GM12872 (cell line): ENCODE results near the gene C10orf88.

Experiments
- TF ChIP-seq, protein P1 (sequence below): IDR thresholded peaks from 3 replicates; pipeline ENCODE4 v1.5.1; 2011; ENCODE audit warnings: low read depth, mild to moderate bottlenecking, low read length, moderate library complexity; ENCODE audit not compliant: insufficient read depth

Gene C10orf88

DNA sequence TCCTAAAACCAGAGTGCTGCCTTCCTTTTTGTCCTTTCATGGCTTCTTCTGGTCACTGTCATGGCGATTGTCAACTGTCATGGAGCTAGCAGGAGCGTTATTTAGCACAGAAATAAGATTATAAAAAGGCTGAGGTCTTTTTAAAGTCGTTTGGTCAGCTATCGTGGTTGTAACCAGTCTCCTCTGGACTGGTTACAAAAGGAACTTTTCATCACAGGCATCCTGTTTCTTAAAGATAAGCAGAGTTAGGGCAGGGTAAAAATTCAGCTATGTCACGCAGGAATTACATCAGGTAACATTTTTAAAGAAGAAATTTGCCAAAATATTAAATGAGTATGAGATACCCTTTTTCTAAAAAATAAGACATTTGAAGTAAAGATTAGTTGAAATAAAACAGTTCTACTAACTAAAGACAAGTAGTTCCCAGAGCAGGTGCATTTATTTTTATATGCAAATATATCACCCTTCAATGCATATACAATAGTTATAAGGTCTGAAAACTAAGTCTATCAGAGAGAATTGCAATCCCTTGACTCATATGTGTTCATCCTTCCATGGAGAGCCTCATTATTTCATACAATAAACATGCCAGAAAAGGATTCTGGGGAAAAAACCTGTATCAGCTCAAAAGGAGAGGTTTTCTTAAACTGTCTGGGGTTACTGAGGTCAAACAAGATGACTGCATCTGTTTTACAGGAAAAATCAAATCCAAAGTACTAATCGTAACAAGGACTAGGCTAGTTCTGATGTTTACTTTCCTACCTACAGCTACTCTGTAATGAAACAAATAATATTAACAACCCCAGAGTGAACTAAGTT is 22.7 kb downstream of the C10orf88 start:
- TF ChIP-seq, protein P1, sequence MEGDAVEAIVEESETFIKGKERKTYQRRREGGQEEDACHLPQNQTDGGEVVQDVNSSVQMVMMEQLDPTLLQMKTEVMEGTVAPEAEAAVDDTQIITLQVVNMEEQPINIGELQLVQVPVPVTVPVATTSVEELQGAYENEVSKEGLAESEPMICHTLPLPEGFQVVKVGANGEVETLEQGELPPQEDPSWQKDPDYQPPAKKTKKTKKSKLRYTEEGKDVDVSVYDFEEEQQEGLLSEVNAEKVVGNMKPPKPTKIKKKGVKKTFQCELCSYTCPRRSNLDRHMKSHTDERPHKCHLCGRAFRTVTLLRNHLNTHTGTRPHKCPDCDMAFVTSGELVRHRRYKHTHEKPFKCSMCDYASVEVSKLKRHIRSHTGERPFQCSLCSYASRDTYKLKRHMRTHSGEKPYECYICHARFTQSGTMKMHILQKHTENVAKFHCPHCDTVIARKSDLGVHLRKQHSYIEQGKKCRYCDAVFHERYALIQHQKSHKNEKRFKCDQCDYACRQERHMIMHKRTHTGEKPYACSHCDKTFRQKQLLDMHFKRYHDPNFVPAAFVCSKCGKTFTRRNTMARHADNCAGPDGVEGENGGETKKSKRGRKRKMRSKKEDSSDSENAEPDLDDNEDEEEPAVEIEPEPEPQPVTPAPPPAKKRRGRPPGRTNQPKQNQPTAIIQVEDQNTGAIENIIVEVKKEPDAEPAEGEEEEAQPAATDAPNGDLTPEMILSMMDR = no peak

DNA sequence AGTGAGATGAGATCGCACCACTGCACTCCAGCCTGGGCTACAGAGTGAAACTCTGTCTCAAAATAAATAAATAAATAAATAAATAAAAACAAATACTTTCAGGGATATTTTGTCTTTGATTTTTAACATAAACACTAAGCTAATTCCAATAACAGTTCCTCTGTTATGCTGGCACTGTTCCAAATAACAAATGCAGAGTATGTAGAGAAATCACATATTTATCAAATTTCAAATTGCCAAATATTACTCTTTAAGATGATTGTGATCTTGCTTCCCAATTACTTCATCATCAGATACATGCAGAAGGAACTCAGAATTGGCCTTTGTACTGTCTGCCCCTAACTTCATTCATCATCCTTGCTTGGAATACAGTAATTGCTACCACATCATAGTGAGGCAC is 23.9 kb downstream of the C10orf88 start:
- TF ChIP-seq, protein P1 = no peak

DNA sequence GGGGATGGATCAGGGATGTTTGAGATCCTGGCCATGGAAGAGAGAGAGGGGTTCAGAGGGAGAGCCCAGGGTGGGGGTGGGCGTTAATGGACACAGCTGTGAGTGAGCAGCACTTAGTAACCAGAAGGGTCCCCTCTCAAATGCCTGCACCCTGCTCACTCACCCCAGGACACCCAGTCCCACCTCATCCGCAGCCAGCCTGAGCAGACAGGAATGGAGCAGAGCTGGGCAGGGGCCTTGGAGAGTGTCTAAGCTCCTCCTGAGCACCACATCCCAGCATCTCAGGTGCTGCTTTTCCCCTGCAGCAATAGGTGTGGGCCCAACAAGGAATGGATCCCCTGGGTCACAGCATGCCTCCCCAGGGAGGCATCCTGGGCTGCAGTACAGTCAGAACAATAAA is 38.3 kb downstream of the C10orf88 start:
- TF ChIP-seq, protein P1 = no peak

DNA sequence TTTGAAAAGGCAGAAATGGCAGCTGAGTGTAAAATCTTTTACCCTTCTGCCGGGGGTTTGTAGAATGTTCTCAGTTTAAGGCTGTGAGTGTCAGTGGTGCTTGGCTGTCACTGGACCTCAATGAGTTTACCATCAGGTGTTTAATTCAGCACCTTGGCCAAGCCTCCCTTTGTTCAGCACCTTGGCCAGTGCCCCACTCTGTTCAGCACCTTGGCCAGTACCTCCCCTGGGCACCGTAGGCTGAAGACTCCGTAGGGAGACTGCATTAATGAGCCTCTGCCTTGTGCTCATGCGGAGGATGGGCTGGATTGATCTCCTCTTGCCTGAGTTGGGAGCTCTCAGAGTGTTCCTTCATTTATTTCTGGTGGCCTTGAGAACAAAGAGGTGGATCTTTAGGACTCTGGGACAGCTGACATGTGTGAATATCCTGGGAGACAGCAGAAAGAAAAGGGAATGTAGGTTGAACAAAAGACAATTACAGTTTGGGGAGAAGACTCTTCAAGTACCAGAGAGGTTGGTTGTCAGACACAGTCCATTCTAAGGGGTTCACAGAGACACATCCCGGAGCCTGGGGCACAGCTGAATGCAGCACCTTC is 42.0 kb downstream of the C10orf88 start:
- TF ChIP-seq, protein P1 = no peak

DNA sequence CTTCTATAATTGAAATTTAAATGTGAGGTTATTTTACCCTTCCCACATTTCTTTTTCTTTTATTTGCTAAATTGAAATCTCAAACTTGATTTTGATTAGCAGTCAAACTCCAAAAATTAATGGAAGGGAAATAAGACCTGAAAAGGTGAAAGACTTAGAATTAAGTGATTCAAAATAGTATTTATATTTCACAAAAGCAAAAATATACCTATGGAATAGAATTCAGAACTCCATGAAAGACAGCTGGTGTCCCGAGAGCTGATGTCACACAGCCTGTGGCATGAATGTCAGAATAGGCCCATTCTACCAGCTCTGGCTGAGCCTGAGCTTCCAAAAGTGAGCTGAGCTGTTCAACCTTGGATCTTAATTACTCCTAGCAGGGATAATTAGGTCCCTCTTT is 43.7 kb downstream of the C10orf88 start, which contains the start of gene FAM24A:
Gene FAM24A, plus strand, starts transcription at position 301 of the 400 bp plus-strand sequence. CDS start 1,025 bp downstream, outside the sequence.
- TF ChIP-seq, protein P1 = no peak

DNA sequence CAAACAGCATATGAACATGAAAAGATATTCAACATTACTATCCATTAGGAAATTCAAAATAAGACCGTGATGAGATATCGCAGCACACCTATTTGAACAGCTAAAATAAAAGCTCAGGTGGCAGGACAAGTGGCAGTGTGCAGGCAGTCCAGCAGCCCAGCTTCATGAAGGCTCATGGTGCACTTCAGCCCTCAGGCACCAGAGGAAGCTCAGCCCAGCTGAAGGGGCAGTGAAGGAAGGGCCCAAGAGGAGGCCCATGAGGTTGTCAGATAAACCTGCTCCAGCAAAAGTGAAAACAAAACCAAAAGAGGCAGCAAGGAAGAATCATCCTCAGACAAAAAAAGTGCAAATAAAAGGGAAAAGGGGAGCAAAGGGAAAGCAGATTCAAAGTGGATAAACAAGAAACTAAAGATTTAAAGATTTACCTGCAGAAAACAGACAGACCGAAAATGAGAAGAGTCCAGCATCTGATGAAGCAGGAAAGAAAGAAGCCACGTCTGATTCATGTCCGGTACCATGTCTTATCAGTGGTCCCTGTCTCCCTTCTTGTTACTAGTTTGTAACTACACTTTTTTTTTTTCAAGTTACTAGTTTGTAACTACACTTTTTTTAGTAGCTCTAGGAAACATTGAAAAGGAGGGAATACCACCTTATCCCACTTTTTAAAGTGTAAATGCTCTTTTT is 59.6 kb downstream of the C10orf88 start:
- TF ChIP-seq, protein P1 = no peak

DNA sequence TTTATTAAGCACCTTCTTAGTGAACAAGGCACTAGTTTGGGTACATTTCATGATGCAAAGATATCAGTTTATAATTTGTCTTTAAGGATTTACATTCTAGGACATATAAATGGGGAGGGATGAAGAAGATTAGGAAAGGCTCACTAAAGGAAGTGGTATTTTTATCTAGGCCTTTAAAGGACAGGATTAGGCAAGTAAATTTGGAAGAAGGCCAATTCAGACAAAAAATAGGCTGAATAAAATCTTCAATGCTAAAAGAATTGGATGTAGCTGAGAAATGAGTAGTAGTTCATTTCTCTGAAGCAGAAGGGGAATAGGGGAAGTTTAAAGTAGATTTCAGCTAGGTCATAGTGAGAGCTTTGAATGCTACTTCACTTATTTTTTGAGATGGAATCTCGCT is 69.9 kb downstream of the C10orf88 start:
- TF ChIP-seq, protein P1 = no peak
